NCI-H2171 treated with DMSO at 0.1 percent for 48 hours (cell line): ENCODE results near the gene SPATA17.

ENCODE experiments used
- DNase-seq: peaks from one replicate; lab custom pipeline; 2025; lab: John Stamatoyannopoulos, UW

SPATA17 gene

DNA sequence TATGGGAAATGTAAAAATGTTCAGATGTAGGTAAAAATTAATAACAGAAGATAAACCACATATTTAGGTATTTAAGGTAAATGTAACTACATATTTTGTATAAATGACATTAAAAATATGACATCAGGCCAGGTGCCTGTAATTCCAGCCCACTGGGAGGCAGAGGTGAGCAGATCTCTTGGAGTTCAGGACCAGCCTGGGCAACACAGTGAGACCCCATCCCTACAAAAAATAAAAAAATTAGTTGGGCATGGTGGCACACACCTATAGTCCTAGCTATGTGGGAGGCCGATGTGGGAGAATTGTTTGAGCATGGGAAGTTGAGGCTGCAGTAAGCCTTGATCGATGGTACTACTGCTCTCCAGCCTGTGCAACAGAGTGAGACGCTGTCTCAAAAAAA lies 216.5 kb downstream of the SPATA17 start:
- no peak for DNase-seq

DNA sequence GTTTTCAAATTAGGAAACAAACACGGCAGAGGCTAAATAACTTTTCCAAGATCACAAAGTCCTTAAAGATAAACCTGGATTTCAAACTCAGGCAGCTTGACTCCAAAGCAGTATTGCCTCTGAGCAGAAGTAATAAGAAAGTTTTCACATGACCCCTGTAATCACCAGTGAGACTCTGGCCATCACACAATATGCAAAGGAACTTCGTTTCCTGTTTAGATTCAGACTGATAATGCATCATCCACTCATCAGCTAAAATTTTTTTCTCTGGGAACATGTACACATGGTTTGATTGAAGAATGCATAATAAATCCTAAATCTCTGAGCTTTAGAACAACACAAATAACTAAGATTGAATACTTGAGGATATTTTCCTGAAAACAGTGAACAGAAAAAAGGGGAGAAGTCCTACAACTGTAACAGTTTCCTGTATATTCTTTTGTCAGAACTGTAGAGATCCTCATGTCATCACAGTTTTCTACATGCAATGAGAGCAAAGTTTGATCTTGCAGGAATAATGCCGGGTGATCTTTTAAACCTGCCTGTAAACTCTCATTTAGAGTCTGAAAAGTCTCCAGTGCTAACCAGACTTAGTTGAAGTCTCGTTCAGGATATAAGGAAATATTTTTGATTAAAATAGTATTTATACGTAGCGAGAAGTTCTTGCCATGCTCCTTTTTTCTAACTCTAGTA lies 225.3 kb downstream of the SPATA17 start:
- no peak for DNase-seq

DNA sequence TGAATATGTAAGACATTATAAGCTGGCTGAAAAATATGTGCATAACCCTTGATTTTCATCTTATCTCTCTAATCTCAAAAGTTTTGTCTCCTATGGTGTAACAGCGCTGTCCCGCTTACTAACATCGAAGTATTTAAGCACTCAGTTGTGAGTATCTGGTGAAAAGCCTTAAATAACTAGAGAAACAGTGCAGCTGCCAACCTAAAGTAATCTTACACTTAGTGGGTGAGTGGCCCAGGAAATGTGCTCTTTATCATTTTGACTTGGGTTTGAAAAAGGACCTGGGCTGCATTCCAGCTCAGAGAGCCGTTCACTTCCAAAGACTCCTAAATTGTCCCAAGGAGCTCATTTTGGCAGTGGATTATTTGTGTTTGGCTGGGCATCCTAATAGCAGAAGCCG lies 225.9 kb downstream of the SPATA17 start:
- DNase-seq: peak; percentile 32

DNA sequence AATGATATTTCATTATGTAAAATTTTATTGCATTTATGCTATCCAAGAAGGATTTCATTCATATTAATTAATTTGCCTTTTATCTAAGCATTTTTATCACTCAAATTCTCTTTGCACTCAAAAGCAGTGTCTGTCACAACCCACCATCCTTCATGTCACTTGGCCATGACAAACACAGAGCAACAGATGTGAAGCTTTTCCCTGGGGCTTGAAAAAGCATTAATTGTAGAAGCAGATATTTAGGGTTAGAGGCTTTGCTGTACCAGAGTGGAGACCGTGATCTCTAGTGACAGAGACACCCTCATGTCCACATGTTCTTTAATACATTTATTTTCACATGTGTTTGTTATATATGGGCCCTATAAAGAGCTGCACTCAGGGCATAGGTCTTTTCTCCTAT lies 230.5 kb downstream of the SPATA17 start:
- DNase-seq: peak; percentile 85

DNA sequence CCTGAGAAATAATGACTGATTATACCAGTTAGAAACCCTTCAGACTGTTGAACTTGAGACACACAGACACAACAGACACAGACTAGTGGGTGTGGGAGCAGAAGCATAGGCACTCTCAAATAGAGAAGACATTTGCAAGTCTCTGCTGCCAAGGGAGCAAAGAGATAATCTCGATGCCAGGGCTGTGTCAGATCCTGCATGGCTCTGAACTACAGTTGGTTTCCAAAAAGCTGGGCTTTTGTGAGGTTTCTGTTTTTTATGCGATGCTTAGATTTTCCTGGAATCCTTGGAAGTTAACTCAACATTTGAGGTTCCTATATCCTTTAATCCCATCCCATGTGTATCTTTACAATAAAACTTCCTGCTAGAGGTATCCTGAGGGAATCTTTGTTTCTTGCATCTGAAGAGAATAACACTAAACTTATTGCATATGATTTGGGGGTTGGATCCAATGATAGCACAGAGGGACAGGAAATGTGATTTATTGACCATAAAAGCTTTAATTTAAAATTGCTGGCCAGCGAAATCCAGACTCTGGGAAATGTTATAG lies 236.4 kb downstream of the SPATA17 start:
- DNase-seq: no peak

DNA sequence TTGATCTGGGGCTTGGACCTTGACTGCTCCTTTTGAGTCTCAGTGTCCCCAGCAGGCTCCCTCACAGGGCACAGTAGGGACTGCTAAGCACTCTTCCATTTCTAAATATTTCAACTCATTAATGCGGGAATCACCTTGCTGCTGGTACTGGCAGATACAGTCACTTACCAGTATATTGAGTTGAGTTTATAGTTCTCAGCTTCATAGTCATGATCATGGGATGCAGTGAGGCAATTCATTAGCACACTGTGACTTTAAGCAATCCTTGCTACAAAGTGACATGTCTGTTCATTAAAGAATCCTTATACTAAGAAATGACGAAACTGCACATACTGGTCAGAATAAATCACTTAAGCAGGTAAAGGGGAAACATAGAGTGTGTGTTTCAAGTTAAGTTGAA lies 240.8 kb downstream of the SPATA17 start:
- DNase-seq: no peak

DNA sequence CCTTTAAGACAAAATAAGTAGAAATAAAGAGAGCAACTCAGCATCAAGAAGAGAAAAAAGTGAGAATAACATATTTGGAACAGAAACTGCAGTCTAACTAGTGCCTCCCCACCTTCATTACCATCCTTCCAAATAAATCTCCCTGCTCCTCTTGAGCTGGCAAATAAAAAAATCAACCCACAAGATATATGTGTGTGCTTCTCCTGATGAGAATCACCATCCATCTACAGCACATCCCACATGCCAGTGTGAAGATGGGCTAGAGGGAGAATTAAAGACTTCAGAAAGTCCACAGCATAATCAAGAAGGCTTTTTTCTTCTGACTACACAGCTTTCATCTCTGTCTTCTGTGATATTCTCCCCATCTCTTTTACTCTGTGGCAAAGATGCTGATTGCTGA lies 244.1 kb downstream of the SPATA17 start:
- no peak for DNase-seq

DNA sequence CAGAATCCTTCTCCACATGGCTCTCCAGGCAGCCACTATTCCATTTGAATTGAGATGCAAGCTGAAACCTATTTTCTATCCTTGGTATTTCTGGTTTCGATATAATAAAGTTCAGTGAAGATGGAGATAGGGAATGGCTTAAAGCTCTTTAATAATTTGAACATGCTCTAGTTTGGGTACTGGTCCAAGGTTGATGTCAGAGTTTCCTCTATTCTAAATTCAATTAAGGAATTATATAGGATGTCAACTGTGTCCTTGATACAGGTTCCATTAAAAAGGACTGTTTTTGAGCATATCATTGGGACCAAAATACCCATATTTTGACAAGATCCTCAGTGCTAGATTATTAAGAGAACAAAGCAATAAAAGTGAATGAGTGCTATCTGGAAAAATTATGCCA lies 245.3 kb downstream of the SPATA17 start:
- no peak for DNase-seq

DNA sequence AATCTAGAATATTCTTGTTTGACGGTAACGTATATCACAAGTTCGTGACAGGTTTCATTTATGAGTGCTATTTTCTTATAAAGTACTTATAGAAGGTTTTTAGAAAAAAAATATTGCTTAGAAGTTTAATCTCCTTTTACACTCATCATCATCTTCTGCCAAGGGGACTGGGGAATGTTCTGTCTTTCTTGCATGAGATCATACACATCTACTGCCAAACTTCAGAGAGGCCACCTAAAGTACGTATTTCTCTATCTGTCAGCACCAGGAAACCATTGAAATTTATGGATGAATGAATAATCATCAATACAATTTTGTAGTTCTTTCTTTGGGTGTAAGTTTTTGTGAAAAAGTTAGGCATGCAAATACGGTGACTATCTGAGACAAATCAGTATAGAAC lies 245.8 kb downstream of the SPATA17 start:
- DNase-seq: no peak

DNA sequence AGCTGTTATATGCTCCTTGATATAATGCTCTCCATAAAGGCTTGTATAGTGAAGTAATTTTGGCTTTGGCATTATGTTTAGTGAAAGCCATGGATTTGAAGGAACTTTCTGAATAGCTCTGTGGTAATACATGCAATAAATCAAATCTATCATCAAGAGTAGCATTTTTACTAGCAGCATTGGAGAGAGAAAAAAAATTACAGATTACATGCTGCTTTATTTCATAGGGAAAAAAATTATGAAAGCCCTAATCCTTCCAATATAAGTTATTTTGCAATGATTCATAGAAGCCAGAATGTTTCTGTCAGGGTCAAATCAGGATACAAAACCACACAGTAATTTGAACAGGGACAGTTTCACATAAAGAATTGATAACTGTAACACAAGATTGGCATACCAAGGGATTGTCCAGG lies 250.0 kb downstream of the SPATA17 start:
- no peak for DNase-seq

DNA sequence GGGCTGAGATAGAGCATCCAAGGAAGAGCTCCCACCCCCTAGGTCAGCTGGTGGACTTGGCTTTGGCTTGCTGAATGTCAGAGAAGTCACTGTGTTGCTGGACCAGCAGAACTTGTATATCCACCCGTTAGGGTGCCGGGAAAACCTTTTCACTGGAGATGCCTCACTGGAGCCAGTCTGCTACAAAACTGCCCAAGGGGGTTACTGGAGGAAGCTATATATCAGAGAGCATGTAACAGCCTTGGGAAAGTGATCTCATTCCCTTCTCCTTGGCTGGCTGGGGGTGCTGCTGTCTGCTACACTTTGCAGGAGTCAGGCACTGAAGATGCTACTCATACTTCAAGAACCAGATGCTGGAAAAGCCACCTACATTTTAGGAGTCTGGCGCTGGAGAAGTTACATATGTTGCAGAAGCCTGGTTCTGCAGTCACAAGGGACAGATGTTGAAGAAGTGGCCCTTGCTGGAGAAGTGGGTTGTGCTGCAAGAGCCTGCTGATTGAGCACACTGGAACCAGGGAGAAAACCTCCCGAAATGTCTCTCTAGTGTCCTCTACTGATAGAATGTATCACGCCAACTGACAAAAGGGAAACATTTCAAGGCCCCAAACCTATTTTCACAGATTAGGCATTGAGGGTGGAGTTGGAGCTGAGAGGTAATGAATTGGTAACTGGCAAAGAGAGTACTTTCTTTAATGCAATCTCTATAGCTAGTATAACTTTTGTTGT lies 250.6 kb downstream of the SPATA17 start:
- peak; percentile 13 for DNase-seq

DNA sequence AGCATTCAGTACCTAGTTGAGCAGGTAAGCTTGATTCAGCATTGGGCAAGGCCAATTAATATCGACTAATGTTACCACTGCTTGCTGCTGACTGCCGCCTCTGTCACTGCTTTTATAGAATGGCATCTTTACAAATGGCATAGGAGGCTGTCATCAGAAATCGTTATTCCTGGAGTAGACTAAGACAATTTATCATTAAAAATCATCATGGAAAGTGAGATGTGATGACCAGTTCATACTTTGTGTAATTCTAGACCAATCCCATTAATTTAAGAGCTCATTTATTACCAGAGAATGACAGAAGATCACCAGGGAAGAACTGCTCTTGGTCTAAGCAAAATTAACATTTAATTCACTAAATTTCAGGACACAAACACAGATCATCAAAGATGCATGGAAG lies 254.0 kb downstream of the SPATA17 start:
- no peak for DNase-seq

DNA sequence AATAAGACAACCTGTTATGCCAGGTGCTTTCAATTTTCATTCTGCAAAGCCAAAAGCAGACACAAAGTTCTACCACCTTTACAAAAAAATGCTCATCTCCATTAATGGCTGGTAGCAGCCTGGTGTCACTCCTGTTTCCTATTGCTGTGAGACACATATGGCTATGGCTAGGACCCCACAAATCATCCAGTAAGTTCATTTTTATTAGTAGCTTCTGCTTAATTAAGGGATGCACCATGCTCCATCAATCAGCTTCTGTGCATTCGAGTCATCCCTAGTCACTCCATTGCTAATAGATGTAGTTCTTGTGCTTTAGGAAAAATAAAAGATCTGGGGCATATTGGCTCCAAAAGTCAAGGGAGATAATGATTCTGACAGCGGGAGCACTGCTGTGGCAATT lies 257.2 kb downstream of the SPATA17 start:
- DNase-seq: peak; percentile 65

DNA sequence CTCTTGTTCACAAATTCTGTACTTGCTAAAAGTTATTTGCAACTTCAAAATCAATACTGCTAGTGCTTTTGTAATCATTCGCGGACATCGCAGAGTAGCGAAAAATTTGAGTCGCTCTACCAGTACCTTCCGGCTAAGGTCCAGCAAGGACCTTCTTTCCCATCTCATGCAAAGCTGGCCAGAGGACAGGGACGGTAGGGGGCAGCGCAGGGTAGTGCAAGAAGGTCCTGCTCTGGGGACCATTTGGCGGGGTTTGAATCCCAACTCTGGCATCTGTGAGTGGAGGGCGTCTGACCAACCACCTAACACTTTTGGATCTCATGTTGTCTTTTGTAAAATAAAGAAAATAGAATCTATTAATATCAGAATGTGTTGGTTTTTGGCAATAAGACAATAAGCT lies 258.3 kb downstream of the SPATA17 start:
- no peak for DNase-seq

DNA sequence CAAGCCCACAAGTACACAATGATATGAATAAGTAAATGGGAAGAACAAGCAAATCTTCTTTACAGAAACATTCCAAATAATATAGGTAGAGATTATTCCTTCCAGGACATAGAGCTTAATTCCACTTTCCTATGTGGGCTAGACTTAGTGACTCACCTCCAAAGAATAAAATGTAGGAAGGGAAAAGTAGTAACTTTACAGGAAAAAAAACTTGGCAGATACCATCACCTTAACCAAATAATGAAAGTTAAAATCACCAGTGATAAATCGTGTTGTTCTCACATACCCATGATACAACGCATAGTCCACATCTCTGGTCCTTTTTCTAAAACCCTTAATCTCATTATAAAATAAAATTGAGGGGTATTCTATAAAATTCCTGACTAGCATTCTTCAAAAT lies 260.8 kb downstream of the SPATA17 start:
- no peak for DNase-seq

DNA sequence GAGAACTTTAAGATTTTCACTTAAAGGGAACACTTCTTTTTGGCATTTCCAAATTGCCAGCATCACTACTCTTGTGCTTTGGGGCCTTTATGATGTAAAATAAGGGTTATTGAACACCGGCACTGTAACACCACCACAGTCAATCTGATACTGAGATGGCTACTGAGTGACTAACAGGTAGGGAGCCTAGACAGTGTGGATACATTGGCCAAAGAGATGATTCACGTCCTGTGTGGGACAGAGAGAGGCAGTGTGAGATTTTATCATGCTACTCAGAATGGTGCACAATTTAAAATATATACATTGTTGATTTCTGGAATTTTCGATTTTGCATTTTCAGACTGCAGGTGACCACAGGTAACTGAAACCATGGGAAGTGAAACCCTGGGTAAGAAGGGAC lies 261.6 kb downstream of the SPATA17 start:
- DNase-seq: no peak

DNA sequence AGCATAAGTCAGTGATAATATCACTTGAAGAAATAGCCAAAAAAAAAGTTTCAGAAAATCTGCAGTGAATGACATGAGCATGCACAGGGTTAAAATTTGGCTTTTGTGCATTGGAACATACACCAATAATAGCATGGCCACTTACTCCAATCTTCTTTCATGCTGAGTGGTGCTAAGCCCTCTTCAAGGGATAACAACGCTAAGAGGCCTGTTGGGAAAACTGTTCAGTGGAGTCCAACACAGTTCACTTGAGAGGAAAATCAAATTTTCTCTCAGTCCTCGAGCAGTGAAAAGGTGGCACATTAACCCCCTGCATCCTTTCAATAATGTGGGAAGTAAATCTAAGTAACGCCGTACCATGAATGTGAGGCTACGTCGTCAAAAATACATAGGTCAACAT lies 264.7 kb downstream of the SPATA17 start:
- no peak for DNase-seq

DNA sequence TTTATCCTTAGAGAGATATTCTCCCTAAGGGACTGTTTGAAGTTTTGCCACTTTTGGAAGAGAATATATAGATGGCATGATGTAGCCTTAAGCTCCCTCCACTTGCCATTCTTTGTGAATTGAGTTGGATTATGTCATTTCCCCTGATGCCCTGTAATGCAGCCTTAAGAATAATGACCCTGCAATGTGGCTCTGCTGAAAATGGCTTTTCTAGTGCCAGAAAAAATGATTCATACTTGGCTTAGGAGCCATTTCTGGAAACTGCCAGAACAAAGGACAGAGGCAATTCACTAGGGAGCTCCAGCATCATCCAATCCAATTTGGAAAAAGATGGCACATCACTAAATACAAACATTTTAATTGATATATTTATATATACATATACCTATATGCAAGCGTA lies 265.3 kb downstream of the SPATA17 start:
- no peak for DNase-seq

DNA sequence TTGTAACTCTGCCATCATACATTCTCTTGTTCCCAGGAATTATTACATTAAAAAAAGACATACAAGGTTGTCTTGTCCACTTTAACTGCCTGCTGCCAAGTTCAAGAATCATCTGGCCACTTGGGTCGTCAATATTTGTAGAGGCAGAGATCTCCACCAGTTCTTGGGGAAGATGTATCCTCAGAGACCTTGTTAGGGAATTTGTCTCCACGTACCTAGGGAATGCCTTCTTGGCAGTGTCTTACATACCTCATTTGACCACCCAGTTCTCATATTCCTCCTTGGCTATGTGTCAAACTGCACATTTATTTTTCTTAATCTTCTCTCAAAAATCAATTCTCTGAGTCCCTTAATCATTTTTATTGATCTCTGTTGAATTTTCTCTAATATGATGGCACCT lies 266.0 kb downstream of the SPATA17 start:
- DNase-seq: no peak

DNA sequence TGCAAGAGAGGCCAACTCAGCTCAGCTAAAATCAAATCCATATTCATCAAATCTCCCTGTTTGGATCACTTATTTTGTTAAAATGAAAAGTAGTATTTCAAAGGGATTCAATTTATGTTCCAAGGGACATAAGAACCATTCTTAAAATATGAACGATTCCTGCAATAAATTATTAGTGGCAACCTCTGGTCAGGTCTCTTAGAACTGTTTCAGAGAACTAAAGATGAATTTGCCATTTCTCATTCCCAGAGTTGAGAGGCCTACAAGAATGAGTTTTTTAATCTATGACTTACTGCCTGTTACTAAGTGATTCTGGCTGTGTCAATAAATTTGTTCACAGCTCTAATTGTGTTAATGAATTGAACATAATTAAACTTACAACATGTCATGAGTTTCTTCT lies 268.5 kb downstream of the SPATA17 start:
- no peak for DNase-seq

DNA sequence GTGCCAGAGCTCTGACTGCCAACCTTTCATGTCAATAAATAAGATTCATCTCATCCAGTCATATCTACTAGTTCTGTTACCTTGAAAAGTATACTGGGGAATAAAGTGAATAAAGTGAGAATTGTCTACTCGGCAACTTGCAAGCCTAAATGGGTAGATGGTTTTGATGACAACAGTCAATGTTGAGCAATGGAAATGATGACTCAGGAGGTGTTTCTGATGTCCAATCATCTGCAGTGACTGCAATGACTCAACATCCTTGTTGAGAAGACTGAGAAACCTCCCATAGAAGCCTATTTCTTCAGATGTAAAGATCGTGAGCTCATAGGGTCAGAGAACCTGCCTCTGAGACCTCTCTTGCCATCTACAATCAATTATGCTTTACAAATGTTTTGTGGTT lies 276.4 kb downstream of the SPATA17 start:
- no peak for DNase-seq

DNA sequence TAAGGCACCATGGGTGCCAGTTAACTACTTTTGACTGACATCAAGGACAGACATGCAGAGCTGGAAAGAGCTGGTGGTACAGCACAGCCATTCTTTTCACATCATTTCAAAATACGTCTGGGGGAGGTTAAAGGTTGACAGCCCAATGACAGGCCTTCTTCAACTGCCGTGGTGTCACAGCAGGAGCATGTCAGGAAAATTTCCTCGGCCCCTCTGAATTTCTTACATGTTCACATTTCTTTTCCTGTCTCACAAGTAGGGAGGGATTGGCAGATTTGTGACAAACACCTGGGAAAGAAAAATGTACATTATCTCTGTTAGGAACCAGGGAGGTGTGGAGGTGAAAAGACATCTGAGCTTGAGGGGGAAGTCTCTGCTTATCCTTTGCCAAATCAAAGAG lies 279.1 kb downstream of the SPATA17 start:
- DNase-seq: no peak

DNA sequence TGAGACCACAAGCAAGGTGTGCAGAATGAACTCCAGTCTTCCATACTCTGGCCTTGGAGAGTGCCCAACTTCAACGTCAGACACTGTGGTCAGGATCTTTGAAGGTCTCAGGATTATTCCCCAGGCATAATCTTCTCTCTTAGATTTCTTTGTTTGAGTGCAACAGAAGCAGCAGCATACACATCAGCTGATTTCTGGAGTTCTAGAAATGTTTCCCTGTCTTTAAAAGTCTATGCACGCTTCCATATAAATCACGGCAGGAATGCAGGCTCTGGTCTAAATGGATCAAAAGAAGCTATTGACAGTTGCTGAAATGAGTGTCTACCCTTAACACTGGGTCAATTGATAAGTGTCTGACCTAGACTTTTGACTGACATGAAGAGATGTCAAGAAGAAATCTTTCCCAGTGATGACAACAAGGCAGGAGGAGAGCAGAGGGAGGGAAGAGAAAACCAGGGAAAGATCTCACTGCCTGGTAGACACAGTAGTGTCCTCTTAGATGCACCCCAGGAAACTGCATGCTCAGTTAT lies 279.7 kb downstream of the SPATA17 start:
- no peak for DNase-seq
